ENCODE results near the gene PRAC1.

Gene PRAC1

DNA sequence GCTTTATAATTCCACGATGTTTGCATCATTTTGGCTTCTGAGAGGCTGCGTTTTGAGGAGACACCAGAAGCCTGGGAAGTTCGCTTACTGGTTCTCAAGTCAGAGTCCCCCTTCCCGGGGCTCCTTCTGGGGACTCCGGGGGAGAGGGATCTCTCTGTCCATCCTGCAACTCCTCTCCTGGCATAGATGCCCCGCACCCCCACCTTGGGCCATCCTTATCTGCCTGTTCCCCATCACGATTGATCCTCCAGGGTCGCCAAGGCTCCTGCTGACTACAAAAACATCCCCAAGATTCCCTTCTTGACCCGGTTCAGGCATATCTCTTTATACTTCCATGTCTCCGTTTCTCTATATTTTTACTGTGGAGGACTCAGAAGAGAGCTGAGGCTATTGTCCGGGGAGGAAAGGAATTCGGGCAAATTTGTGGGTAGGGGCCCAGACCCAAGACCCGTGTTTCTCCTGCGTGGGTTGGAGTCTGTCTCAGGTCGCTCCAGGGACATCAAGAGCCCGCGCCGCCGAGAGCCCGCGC is 24.7 kb upstream of the PRAC1 start:
- no peak for DNase-seq

DNA sequence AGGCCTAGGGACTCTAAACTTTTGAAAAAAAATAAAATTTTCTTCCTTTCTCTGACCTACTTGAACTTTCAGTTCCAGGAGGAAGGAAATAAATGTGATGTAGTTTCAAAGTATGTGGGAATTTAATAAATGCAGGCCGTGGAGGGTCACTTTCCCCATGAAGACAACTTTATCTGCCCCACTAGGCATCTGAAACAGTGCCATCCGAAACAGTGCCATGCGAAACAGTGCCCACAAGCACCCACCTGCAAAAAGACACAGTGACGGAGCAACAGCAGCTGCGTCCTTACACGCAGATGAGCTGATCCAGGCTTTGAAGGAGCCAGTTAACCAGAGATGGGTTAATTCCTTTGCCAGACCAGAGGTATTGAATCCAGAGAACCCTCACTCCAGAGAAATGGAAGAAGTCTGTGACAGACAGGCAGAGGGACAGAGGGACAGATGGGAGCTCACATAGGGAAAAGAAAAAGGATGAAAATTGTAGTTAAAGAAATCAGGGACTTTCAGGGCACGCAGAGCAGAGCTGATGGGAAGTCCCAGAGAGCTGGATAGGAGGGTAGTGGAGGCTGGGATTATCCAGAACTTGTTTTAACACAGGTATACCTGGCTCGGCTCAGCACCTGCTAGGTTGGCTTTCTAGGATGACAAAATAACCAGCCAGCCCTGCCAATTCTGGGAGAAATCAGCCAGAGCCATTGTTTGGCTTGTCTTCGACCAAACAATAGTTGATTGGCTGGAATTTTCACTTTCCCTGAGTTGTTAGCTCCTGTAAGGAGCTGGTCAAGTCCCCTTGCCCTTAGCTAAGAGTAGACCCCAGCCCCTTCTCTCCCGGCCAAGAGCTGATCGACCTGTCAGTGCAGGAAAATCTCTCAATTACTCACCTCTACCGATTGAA is 23.3 kb upstream of the PRAC1 start:
- DNase-seq = no peak

DNA sequence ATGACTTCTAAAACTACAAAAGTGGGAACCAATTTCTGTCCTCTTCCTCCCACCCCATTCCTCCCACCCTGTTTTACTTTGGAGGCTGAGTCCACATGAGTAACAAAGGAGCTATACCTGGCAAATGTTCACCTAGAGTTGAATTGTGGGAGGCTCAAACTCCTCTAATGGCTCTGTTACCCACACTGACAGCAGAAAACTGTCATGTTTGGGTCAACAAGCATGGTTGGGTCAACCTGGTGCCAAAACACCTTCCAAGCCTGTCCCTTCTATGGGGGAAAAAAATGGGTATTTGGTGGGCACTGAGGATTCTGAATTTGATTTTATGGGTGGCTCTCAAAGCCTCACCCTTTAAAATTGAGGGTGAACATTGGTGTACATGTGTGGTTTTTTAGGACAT is 18.2 kb upstream of the PRAC1 start:
- DNase-seq = no peak

DNA sequence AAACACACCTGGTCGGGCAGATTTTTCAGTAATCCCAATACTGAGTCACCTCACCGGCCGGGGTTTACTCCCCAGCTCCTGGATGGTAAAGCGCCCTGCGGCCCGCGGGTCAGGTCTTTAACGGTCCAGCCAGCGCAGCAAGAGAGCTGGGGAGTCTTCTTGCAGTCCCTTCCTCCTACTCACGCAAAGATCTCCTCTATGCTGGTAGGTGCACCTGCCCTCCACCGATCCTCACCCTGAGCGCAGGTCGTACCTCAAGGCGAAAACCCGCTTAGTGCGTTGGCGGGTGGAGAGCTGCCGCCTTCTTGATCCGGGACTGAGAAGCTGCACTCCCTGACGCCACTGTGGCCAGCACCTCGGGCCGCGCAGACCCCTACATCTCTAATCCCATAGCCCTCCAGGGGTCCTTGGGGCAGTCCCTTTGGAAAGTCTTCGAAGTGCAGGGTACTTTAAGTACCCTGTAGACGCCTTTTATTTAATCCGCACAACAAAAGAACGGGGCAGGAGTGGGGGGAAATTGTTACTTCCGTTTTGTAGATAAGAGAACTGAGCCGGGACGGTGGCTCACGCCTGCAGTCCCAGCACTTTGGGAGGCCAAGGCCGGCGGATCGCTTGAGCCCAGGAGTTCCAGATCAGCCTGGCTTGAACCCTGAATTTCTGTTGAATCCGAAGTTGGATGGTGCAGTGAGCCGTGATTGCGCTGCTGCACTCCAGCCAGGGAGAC is 16.6 kb upstream of the PRAC1 start:
- no peak for DNase-seq

DNA sequence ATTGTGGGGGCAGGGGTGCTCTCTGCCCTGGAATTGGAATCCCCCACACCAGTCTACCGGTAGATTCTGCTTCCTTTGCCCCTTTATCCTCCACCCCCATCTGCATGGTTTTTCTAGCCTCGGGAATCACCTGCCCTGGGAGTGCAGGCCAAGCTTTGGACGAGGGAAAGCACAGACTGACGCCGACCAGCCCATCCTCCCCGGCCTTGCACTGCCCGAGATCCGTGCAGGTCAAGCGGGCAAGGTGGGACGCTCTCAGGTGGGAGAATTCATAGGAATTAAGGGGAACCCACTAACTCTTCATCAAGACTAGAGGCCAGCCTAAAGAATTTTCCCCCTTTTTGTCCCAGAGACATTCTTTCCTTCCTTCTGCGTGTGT is 16.1 kb upstream of the PRAC1 start:
- no peak for DNase-seq

DNA sequence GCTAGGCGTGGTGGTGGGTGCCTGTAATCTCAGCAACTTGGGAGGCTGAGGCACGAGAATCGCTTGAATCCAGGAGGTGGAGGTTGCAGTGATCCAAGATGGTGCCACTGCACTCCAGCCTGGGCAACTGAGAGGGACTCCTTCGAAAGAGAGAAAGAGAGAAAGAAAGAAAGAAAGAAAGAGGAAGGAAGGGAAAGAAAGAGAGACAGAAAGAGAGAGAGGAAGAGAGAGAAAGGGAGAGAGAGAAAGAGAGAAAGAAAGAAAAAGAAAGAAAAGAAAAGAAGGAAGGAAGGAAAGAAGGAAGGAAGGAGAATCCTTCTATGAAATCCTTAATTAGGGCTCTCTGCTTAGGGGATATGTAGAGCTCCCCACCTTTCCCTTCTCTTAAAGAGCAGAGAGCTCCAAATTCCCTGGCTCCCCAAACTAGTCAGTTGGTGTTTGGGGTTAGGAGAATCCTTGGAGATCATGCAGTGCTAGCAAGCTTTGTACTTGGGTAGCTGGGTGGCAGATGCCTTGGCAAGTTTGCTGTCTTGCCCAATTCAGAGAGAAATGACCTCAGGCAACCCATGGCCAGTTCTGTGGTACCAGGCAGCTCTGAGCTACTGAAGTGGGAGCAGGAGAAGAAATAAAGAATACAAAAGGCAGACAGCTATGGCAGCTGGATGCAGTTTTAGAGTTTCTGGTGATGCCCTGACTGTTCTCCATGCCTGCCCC is 15.2 kb upstream of the PRAC1 start:
- no peak for DNase-seq

DNA sequence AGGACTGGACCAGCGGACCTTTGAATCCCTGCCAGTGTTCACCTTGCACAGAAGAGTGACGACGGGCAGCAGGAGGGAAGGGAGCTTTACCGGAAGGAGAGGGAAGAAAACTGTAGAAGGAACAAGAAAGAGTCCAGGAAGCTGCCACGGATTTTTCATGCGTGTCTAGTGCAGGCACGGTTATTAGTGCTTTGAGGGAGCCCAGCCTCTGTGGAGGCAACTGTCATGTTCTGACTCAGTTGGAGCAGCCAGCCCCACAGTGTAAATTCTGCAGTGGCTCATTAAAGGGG is 12.7 kb upstream of the PRAC1 start:
- DNase-seq = no peak

DNA sequence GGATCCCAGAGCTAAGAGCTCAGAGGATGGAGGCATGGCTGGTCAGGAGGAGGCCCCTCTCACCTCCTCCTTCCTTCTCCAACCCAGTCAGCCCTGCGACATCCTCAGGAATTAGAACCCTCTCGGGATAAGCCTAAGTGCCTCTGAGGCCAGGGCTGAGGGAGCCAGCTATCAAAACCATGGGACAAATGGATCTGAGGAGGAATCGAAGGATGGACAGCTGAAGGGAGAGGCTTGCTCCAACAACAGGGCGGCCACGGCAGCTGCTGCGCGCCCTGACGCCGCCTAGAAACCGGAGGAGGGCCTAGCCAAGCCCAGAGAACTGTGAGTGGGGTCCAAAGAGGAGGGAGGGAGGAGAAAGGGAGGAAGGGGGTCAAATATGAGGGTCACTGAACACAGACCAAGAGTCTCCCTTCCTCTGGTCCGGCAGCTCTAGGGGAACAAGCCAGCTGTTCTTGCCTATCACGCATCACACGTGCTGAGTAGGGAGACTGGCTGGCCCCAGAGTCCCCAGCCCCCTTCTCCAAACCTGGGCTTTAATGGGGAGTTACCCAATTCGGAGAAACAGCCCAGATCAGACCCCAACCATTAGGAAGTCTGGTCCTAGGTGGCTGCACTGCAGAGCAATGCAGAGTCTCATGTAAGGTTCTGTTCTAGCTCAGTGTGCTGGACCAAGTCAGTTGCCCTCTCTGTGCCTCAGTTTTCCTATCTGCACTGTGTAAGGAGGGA is 12.2 kb upstream of the PRAC1 start:
- no peak for DNase-seq

DNA sequence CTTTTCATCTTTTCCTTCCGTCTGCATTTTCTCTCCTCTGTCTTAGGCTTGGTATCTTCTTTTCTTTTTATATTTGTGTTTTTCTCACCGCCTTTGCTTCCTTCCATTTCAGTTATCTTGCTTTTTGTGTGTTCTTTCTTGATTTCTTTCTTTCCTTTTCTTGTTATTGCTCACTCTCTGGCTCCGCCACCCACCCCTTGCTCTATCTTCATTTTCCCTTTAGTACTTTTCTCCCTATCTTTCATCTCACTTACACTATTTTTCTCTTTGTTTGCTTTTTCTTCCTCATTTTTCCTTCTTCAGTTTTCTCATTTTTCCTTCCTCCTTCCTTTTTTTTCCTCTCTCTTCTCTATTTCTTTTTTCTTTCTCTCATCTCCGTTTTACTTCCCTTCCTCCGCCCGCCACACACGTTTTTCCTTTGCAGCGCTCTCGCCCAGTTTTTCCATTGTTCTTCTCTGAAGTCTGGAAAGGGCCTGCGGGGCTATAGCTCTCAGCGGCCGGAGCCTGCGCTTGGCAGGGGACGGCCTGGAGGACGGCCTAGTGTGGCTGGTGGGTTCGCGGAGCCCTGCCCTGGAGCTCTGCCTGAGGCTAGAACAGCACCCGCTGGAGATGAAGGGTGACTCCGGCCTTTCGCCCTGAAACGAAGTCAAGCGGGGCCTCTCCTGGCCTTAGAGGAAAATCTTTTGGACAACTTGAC is 11.5 kb upstream of the PRAC1 start:
- no peak for DNase-seq

DNA sequence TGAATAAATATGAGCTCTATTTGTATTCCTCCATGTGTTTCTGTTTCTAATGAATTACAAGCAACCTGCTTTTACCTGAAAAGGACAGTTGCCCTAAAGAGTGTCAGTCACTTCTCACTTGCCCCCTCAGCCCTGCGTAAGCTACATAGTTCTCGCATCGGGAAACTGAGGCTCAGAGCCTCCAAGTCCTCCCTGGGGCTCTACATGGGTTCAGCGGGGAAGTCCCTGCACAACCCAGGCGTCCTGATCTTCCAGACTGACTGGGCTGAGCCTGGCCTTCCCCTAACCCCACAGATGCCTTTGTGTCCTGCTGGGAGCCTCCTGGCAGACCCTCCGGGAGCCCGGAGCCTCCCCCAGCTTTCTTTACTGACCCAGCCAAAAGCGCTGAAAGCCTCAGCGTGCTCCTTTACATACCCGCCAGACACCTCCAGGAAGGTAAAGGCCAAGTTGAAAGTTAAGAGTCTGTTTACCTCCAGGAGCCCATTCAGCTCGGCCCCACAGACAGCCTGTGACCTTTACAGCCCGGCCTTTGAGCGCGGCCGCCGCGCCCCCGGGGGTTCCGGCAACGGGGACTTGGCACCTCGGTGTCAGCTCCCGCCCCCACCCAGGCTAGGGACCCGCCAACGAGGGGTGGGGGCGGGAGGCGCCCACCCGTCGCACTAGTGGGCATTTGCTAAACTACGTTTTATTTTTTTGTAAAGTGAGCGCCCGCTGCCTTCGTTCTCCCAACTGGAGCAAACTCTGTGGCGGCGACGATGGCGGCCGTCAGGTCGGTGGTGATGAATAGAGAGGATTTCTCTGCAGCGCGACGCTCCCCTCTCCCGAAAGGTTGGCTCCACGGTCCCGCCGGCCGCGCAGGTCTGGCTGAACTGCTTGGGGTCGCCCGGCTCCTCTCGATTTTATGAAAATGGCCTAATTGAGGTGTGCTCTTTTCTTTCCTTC is 10.6 kb upstream of the PRAC1 start:
- no peak for DNase-seq

DNA sequence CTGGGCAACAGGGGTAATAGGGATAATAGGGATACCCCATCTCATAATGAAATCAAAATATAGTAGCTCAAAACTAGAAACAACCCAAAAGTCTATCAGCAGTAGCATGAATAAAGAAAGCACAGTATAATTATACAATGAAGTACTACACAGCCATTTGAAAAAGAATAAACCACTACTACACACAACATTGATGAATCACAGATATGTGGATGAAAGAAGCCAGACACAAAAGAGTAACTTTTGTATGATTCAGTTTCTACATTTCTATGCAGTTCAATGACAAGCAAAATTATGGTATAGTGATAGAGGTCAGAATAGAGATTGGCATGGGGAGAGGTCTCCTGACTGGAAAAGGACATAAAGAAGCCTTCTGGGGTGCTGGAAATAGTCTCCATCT is 9.0 kb upstream of the PRAC1 start:
- no peak for DNase-seq

DNA sequence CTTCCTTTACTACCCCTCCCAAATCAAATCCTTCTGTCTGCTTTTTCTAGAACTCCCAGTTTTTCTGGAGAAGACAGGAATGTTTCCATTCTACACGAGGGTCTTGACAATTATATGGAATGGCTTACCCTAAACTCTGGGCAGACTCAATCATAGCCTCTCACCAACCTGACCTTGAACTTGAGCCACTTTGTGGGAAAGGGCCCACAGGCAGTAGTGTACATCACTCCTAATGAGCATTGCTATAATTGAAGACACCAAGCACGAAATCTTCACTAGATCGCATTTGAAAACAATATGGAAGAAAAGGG is 7.9 kb upstream of the PRAC1 start:
- no peak for DNase-seq

DNA sequence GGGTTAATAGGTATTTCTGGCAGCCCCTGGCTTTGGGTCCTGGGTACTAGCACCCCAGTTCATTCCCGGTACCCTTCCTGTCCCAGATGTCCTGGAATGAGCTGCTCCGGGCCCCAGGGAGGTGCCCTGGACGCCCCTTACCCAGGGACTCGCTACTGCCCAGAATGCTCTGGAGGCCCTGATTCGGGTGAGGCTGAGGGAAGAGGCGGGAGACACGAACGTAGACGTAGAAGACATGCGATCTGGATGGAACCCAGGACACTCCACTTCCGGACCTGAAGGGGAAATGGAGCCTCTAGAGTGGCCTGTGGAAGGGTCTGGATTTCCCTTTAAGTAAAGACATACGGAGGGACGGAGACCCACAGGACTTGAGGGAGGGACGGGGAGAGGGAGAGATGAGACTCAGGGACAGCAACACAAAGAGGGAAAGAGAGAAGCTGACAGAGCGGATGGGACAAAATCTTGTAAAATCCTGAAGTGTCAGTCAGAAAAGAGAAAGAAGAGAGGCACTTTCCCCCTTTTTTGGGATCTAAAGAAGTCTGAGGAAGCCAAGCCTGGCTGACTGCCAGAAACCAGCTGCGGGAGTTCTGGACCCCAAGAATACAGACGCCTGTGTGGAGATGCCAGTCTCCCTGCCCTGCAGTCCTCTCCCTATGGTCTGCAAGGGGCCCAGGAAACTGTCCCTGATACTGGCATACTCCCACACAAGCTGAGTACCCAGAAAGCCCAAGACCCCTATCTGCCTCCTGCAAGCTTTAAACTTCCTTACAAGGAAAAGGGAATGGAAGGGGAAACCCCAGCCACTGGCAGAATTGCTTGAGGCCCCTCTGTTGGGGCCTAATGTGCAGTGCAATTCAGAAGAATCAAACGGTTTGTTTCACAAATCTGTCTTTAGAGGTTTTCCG is 7.3 kb upstream of the PRAC1 start:
- no peak for DNase-seq

DNA sequence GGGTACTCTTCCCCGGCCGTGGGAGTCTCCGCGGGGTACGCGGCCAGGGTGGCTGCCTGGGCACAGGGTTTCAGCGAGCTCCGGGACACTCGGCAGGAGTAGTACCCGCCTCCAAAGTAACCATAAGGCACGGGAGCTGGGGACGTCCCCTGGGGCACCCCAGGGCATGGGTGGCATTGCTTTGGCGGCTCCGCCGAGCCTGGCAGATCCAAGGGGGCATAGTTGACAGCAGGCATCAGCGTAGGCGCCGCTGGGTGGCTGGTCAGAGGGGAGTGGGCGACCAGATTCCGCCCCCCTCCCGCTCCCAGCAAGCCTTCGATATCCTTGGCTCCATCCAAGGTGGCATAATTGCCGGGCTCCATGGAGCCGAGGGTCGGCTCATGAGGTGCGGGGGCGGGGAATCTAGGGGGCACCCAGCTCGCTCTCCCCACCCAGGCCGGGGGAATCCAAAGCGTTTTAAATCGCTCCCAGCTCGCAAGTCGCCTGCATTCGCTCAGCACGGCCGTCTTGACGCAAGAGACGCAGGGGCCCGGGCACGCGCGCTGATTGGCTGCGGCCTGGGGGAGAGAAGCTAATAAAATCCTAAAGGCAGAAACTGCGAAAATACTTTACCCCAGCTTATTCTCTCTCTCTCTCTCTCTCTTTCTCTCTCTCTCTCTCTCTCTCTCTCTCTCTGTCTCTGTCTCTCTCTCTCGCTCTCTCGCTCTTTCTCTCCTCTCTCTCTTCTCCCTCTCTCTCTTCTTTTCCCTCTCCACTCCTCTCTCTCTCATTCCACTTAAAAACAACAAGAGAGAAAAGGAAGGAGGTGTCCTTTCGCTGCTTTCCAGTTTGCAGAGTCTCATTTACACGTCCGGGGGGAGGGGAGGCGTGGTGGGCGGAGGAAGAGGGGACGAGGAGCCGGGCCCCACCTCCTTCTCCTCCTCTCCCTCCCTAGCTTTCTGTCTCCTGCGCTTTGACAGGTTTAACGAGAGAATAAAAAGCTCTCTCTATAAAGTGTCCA is 6.2 kb upstream of the PRAC1 start, which contains the start of gene HOXB13:
TSS of gene HOXB13 (minus strand) at position 519 of the 1,000 bp plus-strand sequence. CDS start at position 362, 157 bp downstream.
- DNase-seq = peak; percentile 35

DNA sequence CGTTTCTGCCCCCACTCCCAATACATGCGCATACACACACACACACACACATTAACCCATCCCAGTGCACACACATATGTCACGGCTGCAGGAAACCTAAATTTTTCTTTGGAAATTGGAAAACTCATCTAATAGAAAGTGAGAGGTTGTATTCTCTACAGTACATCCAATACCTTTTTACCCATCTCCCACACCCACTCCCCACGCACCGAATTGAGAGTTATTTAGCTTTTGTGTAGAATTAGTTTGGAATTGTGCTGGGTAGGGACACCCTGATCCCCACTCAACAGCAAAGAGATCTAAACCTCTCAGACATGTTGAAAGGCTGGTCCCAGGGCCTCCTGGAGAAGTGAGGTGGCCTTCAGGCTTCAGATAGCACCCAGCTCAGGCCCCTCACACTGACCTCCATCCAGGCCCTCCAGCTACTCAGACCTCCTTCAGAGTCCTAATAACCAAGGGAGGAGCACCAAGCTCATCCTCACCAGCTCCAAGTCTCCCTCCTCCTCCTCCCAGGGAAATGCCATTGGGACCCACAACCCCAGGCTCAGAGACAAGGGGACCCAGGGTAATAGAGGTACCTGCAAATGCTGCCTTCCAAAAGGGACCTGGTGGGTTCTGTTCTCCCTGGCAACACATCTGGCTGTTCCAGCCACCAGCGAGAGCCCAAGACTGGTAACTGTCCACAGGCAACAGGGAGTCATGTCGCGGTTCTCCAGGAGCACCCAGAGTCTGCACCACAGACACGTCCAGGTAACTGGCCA is 5.3 kb upstream of the PRAC1 start:
- DNase-seq = no peak

DNA sequence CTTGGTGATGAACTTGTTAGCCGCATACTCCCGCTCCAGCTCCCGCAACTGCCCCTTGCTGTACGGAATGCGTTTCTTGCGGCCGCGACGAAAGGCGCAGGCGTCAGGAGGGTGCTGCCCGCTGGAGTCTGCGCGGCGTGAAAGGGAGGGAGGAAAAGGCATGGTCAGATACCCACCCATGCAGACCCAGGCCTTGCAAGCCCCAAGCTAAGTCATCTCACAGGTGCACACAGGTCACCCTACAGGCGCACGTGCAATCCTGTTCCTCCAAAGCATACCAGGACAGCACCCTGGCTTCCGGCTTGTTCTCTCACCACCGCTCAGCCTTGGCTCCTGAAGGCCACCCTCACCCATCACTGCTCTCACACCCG is 4.6 kb upstream of the PRAC1 start:
- no peak for DNase-seq

DNA sequence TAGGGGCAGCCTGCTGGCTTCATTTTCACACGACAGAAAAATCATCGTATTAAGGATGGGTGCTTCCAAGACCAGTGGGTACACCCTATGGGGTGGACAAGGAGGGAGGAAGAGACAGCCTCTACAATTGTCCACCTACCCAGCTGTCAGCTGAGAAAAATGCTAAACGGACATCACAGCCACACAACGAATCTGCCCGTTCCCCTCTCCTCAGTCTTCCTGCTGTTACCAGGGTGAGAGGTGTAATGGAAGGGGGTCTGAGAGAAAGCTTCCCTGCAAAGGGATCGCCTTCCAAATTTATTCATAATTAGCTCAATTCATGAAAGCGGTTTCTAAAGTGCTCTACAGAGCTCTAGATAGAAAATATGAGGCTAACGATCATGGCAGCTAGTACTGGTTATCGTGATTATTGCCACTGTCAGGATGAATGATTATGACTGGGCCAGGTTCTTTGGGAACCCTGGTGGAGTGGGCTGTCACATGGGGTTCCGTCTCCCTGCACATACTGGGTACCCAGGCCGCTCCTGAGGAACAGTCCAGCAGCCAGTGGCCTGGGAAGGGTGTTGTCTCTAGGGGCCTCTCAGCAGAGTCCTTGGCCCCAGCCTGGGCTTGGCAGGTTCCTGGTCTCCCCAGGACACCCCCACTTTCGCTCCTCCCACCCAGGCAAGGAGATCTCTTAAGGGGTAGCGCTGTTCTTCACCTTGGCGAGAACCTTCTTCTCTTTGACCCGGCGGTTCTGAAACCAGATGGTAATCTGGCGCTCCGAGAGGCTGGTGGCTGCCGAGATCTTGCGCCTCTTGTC is 4.0 kb upstream of the PRAC1 start:
- no peak for DNase-seq

Measured in HCEC 1CT (cell line).